ENCODE data around the gene COLEC12. TPM values are rescaled to one million over a fixed set of nuclear protein-coding genes. Genes with fewer than 3 reads are reported as not detected.
A peak's percentile ranks its signal among the peaks of the same experiment; 100 is the strongest.

COLEC12 gene
- total and polyA plus RNA-seq, 12 donors = 1.5 to 19.5 (median 8.6) TPM

- Histone ChIP-seq H3K4me3 (no peak overlapping the region), H3K27ac (no peak overlapping the region), H3K36me3 (replicated peaks in 1 of 2) (no peaks in the 10 kb centered on the region), H3K27me3 (no peaks in the 10 kb centered on the region), H3K9me3 (replicated peaks in 1 of 3) (no peaks in the 10 kb centered on the region), H3K4me1 (replicated peaks in 1 of 2) (peaks cover 0 to 6% of the 10 kb centered on the region in 2 donors)
- 52 to 61% (median 60%) methylated on average over 4 of the region's 4 CpGs for WGBS, 4 donors
- no peak for TF ChIP-seq POLR2A (IDR thresholded peaks at IDR 0.05)
- TF ChIP-seq CTCF (IDR thresholded peaks at IDR 0.05) = no peak
- DNase-seq = peak in 1 of 7 donors; percentile 15
- intact Hi-C loops (cut with DNase I) = no loop called here
Observed at GRCh38 chr18:374721-375168, 125.8 kb downstream of the COLEC12 start.

DNA sequence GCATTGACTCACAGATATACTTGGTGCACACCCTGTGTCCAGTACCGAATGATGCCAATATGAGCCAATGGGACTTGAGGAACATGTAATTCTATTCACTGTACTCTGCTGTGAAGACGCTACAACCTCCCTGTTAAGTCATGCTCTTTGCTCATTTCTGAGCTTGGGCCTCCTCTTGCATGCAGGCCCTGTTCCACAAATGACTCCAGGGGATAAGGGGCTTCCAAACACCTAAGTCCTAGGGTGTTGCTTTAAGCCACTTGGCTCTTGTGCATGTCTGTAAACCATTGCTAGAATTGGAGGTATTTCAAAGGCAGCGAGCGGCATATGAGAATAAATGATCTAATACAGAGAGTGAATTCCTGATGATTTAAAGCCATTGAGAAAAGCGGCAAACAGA is 126.7 kb downstream of the COLEC12 start:
- H3K4me3 ChIP-seq = no peak overlapping the region
- H3K36me3 ChIP-seq (replicated peaks in 1 of 2) = no peaks in the 10 kb centered on the region
- H3K27me3 ChIP-seq = no peaks in the 10 kb centered on the region
- no peaks in the 10 kb centered on the region for H3K9me3 ChIP-seq (replicated peaks in 1 of 3)
- no peak overlapping the region for H3K27ac ChIP-seq
- WGBS, 4 donors = 91 to 96% (median 93%) methylated on average over 5 of the region's 5 CpGs
- TF ChIP-seq POLR2A (IDR thresholded peaks at IDR 0.05) (no peak), CTCF (IDR thresholded peaks at IDR 0.05) (no peak)
- H3K4me1 ChIP-seq (replicated peaks in 1 of 2) = peaks cover 0 to 6% of the 10 kb centered on the region in 2 donors
- DNase-seq = no peak
- intact Hi-C loops (cut with DNase I) = no loop called here

DNA sequence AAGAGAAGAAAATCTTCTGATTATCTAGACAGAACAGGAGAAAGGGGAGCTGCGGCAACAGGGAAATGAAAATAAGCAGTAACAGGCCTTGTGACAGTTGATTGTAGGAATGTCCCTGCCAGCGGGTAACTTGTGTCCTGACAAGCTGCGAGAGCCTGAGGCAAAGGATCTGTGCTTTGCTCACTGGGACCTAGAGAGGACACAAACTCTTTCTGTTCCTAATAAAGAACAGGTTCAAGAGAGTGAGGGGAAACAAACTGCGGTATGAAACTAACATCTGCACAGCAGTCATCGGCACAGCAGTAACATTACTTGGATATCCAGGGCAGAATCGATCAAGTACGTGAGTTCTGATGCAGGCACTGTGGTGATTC is 128.9 kb downstream of the COLEC12 start:
- intact Hi-C loops (cut with DNase I) = no loop called here
- Histone ChIP-seq H3K27ac (no peak overlapping the region), H3K36me3 (replicated peaks in 1 of 2) (no peaks in the 10 kb centered on the region), H3K27me3 (no peaks in the 10 kb centered on the region), H3K4me1 (replicated peaks in 1 of 2) (peaks cover 0 to 6% of the 10 kb centered on the region in 2 donors), H3K4me3 (no peak overlapping the region), H3K9me3 (replicated peaks in 1 of 3) (no peaks in the 10 kb centered on the region)
- 61 to 75% (median 66%) methylated on average over 7 of the region's 7 CpGs for WGBS, 4 donors
- DNase-seq = peak in 1 of 7 donors; percentile 66
- TF ChIP-seq CTCF (IDR thresholded peaks at IDR 0.05) = no peak
- TF ChIP-seq POLR2A (IDR thresholded peaks at IDR 0.05) = no peak

- intact Hi-C loops (cut with DNase I) = no loop called here
- Histone ChIP-seq H3K4me3 (no peak overlapping the region), H3K27ac (peak overlapping the region in 1 of 5 donors; percentile 8), H3K4me1 (replicated peaks in 1 of 2) (peaks cover 0 to 6% of the 10 kb centered on the region in 2 donors), H3K9me3 (replicated peaks in 1 of 3) (no peaks in the 10 kb centered on the region), H3K27me3 (no peaks in the 10 kb centered on the region), H3K36me3 (replicated peaks in 1 of 2) (no peaks in the 10 kb centered on the region)
- TF ChIP-seq CTCF (IDR thresholded peaks at IDR 0.05) = no peak
- TF ChIP-seq POLR2A (IDR thresholded peaks at IDR 0.05) = no peak
- DNase-seq = no peak
- WGBS, 4 donors = 37 to 57% (median 56%) methylated on average over 5 of the region's 5 CpGs
Observed at GRCh38 chr18:370751-371608, 129.5 kb downstream of the COLEC12 start.
